GM21390 (cell line): Measurements from ENCODE around the gene BIRC3.
"Not testable (repeated sequence)": the region's sequence is repeated elsewhere in the genome, so short reads cannot be mapped to it uniquely, and the experiment has no call there.

Experiments
- ATAC-seq: cut with Tn5 transposase; IDR thresholded peaks from one replicate; pipeline ENCODE4 v1.9.1; 2021; ENCODE audit not compliant: unreplicated experiment

BIRC3 gene

GRCh38 chr11:102322560-102322959 lies 5.3 kb downstream of the BIRC3 start:
- no peak for ATAC-seq

- no peak for ATAC-seq
Measured at GRCh38 chr11:102323542-102324251, 6.4 kb downstream of the BIRC3 start.

DNA sequence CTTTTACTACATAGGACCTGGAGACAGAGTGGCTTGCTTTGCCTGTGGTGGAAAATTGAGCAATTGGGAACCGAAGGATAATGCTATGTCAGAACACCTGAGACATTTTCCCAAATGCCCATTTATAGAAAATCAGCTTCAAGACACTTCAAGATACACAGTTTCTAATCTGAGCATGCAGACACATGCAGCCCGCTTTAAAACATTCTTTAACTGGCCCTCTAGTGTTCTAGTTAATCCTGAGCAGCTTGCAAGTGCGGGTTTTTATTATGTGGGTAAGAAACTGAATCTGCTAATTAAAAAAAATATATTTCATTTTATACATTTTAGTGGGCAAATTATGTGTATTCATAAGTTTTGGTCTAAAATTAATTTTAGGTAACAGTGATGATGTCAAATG lies 7.8 kb downstream of the BIRC3 start:
- no peak for ATAC-seq

GRCh38 chr11:102328748-102329147 lies 11.5 kb downstream of the BIRC3 start:
- no peak for ATAC-seq

- ATAC-seq, result no peak
Measured at GRCh38 chr11:102330231-102330630, 12.9 kb downstream of the BIRC3 start.

- ATAC-seq, result no peak
Measured at GRCh38 chr11:102331341-102331740, 14.1 kb downstream of the BIRC3 start.

- no peak for ATAC-seq
Measured at GRCh38 chr11:102332611-102332994, 15.3 kb downstream of the BIRC3 start.

- no peak for ATAC-seq
Measured at GRCh38 chr11:102338479-102339010, 21.3 kb downstream of the BIRC3 start.

GRCh38 chr11:102341311-102341710 lies 24.0 kb downstream of the BIRC3 start:
- not testable (repeated sequence) for ATAC-seq

GRCh38 chr11:102341844-102342318 lies 24.6 kb downstream of the BIRC3 start:
- peak; percentile 46 for ATAC-seq

GRCh38 chr11:102343809-102344208 lies 26.5 kb downstream of the BIRC3 start:
- no peak for ATAC-seq

DNA sequence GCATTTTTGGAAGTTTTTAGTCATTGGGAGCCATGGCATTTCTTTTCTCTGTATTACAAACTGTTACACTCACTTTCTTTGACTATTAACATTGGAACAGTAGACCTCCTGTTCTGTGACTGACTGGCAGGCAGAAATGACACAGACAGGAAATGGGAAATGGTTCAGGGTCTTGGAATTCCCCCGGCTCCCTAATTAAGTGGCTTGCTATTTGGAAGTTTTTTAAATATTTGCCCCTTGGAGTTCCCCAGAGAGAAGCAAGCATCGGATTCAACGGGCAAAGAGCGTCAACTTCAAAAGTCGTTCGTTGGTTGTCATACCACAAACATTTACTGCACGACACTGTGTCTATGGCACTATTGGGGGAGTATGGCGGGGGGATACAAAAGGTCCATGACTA lies 28.6 kb downstream of the BIRC3 start:
- no peak for ATAC-seq

- no peak for ATAC-seq
Measured at GRCh38 chr11:102346456-102346747, 29.1 kb downstream of the BIRC3 start.

- ATAC-seq, result peak; percentile 85
Measured at GRCh38 chr11:102346748-102347461, 29.6 kb downstream of the BIRC3 start, which contains the start of gene BIRC2. Gene BIRC2, plus strand, starts transcription at chr11:102347214. Its CDS starts 2,641 bp downstream, at chr11:102349855.

DNA sequence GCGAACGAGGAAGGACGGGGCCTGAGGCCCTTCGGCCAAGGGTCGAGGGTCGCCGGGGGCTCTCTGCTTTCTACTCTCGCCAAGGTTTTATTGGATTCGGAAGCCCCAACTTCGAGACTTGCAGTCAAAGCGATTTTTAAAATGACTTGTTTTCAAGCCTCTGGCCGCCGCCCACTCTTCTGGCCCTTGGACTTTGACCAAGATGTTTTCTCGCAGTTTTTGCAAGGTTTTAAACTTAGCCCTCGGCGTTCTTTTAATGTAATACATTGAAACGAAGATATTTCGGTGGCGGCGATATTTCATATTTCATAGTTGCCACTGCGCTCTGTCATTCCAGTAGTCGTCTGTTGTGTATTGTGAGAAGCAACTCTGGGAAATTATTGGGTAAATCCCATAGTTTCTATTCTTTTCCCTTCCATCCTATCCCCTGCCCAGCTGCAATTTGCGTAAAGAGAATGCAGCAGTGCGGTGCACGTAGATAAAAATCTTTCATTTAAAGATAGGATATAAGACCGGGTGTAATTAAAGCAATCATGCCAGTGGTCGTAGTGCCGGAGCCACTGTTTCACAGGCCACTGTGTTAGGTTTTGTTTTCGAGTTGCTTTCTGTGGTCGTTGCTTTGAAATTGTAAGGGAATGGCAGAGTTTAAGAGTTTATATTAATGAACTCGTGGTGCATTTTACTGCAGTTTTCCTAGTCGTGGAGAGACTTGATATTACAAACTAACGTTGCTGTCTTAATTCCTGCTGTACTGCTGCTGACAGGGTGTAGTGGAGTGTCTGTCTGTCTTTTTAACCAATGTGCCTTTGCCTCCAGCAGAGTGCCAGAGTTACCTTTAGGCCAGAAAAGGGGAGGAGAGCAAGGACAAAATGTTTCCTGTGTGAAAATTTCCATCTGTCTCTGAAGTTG lies 30.4 kb downstream of the BIRC3 start:
- peak; percentile 7 for ATAC-seq

- no peak for ATAC-seq
Measured at GRCh38 chr11:102357116-102357515, 39.8 kb downstream of the BIRC3 start.

- ATAC-seq, result no peak
Measured at GRCh38 chr11:102359372-102359771, 42.1 kb downstream of the BIRC3 start.

DNA sequence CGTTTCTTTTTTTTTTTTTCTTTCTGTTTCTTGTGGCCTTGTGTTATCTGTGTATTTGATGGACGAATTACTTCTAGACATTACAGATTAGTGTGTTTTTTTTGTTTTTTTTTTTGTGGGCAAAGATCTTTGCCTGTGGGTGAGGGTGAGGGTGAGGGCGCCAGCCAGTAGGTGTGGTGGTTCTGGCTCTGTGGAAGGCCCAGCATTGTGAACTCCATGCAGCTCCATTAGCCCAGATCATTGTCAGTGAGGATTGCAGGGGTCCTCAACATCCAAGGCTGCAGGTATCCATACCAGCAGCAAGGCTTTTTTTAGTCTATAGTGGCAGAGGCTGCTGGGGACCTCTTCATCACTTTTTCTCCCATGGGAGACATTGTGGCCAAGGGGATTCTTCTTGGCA lies 43.4 kb downstream of the BIRC3 start:
- no peak for ATAC-seq

DNA sequence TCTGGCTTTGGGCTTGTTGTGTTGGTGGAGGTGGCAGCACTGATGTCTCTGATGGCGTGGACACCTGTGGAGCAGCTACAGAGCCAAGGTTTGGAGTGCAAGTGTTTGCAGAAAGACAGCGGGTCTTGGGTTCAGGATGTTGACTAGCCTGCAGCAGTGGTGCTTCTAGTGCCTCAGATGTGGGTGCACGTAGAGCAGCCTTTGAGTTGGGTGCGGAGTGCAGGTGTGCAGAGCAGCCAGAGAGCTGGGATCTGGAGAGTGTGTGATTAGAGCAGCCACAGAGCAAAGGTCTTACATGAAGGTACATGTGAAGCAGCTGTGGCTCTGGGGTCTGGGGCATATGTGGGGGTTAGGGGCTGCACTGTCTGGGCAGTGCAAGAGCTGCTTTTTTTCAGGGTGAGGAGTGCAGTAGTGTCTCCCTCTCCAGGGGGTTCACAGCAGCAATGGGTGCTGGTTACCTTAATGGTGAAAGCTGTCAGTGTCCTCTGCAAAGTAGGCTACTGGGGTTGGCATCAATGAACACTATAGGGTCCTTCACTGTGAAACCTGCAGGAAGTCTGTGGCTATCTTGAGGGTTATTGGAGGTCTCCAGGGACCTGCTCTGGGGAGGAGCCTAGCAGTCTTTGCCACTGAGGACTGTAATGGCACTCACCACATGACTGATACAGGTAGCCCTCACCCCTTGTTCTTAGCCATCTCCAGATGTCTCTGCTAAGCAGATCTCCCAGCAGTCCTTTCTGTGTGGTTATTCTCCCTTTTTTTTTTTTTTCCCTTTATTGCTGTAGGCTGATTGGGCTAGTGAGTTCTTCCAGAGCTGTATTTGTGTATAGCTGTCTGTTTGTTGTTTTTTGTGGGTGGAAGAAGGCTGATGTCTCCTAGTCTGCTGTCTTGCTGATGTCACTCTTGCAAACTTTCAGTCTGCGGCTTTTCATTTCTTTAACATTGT lies 44.1 kb downstream of the BIRC3 start:
- peak; percentile 86 for ATAC-seq

GRCh38 chr11:102364991-102365390 lies 47.7 kb downstream of the BIRC3 start:
- ATAC-seq, result no peak
